Keratinocyte (primary cell): ENCODE data around the gene SIAH2. TPM values are rescaled to one million over a fixed set of nuclear protein-coding genes. Genes with fewer than 3 reads are reported as not detected.

Experiments used
- DNase-seq: peaks from one replicate; pipeline ENCODE4 v3.0.0-alpha.2; 2011; ENCODE audit warnings: low read depth, missing footprints, low spot score
- FAIRE-seq: peaks from 2 replicates; lab custom pipeline; 2011; peaks lifted over from hg19 to GRCh38; lab: Jason Lieb, UNC
- H2AFZ ChIP-seq: 2 replicates; pipeline ENCODE4 v1.6.0; 2012; ENCODE audit warnings: low read length, control low read depth, inconsistent platforms; ENCODE audit not compliant: control insufficient read depth
- H3K27ac ChIP-seq: 2 replicates; pipeline ENCODE4 v1.5.1; 2011; ENCODE audit warnings: low read length; ENCODE audit not compliant: control insufficient read depth, insufficient read depth
- H3K27me3 ChIP-seq: 3 replicates; pipeline ENCODE4 v1.6.0; 2011; ENCODE audit warnings: low read length; ENCODE audit not compliant: control insufficient read depth, insufficient read depth; ENCODE audit errors: extremely low read depth
- H3K36me3 ChIP-seq, 2 experiments: 2 replicates in 1 of 2; 3 replicates in 1 of 2; pipeline ENCODE4 v1.5.1; 2011; ENCODE audit warnings: low read length in 2 of 2, mild to moderate bottlenecking in 1 of 2; ENCODE audit not compliant: control insufficient read depth in 2 of 2, insufficient read depth in 2 of 2; ENCODE audit errors: extremely low read depth in 1 of 2
- H3K4me1 ChIP-seq: 3 replicates; pipeline ENCODE4 v1.5.1; 2011; ENCODE audit warnings: low read length; ENCODE audit not compliant: control insufficient read depth, insufficient read depth; ENCODE audit errors: extremely low read depth
- H3K4me2 ChIP-seq: 3 replicates; pipeline ENCODE4 v1.6.0; 2011; ENCODE audit warnings: low read depth, low read length; ENCODE audit not compliant: control insufficient read depth, insufficient read depth; ENCODE audit errors: extremely low read depth
- H3K4me3 ChIP-seq, 3 experiments: fragments of 200-600 bp in 1 of 3; sonication (generic) in 1 of 3; 2 replicates in 2 of 3; 3 replicates in 1 of 3; pipeline ENCODE4 v1.5.1; 2011 to 2016; ENCODE audit warnings: low read length in 3 of 3, mild to moderate bottlenecking in 3 of 3, control low read depth in 2 of 3, inconsistent platforms in 1 of 3, low read depth in 1 of 3, mixed read lengths in 1 of 3, mixed run types in 1 of 3, moderate library complexity in 1 of 3; ENCODE audit not compliant: control insufficient read depth in 2 of 3, insufficient read depth in 2 of 3; ENCODE audit errors: extremely low read depth in 1 of 3
- H3K79me2 ChIP-seq: 2 replicates; pipeline ENCODE4 v1.6.0; 2012; ENCODE audit warnings: low read length; ENCODE audit not compliant: control insufficient read depth, insufficient read depth
- H3K9ac ChIP-seq: 3 replicates; pipeline ENCODE4 v1.6.0; 2011; ENCODE audit warnings: low read length; ENCODE audit not compliant: control insufficient read depth, insufficient read depth; ENCODE audit errors: extremely low read depth
- H3K9me1 ChIP-seq: 3 replicates; pipeline ENCODE4 v1.6.0; 2011; ENCODE audit warnings: low read length; ENCODE audit not compliant: control insufficient read depth, insufficient read depth; ENCODE audit errors: extremely low read depth
- H3K9me3 ChIP-seq: 2 replicates; pipeline ENCODE4 v1.5.1; 2012; ENCODE audit warnings: low read depth, low read length; ENCODE audit not compliant: control insufficient read depth
- H4K20me1 ChIP-seq: 3 replicates; pipeline ENCODE4 v1.6.0; 2011; ENCODE audit warnings: low read length; ENCODE audit not compliant: control insufficient read depth, insufficient read depth; ENCODE audit errors: extremely low read depth
- EZH2 ChIP-seq: IDR thresholded peaks from one replicate; pipeline ENCODE4 v1.6.1; 2012; ENCODE audit warnings: inconsistent platforms, mild to moderate bottlenecking, low read length, moderate library complexity
- dilution Hi-C: fragments of 300-500 bp; cut with MboI; formaldehyde crosslinking; loops from one replicate; pipeline ENCODE4 v1.7.0; 2020; ENCODE audit warnings: low sequenced_read_pairs; ENCODE audit not compliant: extremely low pct_ligation_motif_present
- polyA minus RNA-seq, 3 experiments: library from RNA; depleted of rRNA, polyadenylated mRNA; stranded (reverse); fragments of >200 nt; gene quantifications; 1 replicate in 1 of 3; 2 replicates in 1 of 3; 3 replicates in 1 of 3; pipeline ENCODE4 v1.2.3, GENCODE V29; 2011
- polyA plus RNA-seq, 5 experiments: library from polyadenylated mRNA; depleted of rRNA in 3 of 5; stranded (reverse) in 3 of 5; stranded (forward) in 1 of 5; unstranded in 1 of 5; fragments of >200 nt; gene quantifications; 1 replicate in 1 of 5; 2 replicates in 3 of 5; 3 replicates in 1 of 5; pipeline versions ENCODE4 v1.2.1 to v1.2.3, GENCODE V29; 2011 to 2012; ENCODE audit warnings: missing spikeins in 2 of 5, low read depth in 1 of 5, low replicate concordance in 1 of 5
- TF ChIP-seq, protein P1 (sequence below), 3 experiments: IDR thresholded peaks in 1 of 3; conservative IDR thresholded peaks in 1 of 3; optimal IDR thresholded peaks in 1 of 3; 2 replicates in 2 of 3; 3 replicates in 1 of 3; pipeline versions ENCODE3 to v1.5.1; 2011; ENCODE audit warnings: low read length in 3 of 3, mild to moderate bottlenecking in 3 of 3, moderate library complexity in 2 of 3, control low read depth in 1 of 3, inconsistent platforms in 1 of 3; ENCODE audit not compliant: insufficient read depth in 2 of 3; ENCODE audit errors: extremely low read depth in 1 of 3

SIAH2 gene, protein sequence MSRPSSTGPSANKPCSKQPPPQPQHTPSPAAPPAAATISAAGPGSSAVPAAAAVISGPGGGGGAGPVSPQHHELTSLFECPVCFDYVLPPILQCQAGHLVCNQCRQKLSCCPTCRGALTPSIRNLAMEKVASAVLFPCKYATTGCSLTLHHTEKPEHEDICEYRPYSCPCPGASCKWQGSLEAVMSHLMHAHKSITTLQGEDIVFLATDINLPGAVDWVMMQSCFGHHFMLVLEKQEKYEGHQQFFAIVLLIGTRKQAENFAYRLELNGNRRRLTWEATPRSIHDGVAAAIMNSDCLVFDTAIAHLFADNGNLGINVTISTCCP
- 32.5 to 65.7 TPM (median 44.8 TPM) in 3 replicates for polyA plus RNA-seq
- 12.0 TPM for polyA plus RNA-seq (2011; ENCODE audit: low read depth)
- polyA plus RNA-seq (2011; cell fraction: cytosol; rRNA removed): 51.5 and 97.0 TPM in 2 replicates
- polyA plus RNA-seq (2011; cell fraction: nucleus; rRNA removed): 42.4 and 77.3 TPM in 2 replicates
- 24.0 and 37.9 TPM in 2 replicates for polyA plus RNA-seq (2012; ENCODE audit: low replicate concordance)
- polyA minus RNA-seq: 80.2 to 214 TPM (median 148 TPM) in 3 replicates
- 47.4 TPM for polyA minus RNA-seq (2011; cell fraction: cytosol; rRNA and poly(A)+ RNA removed)
- polyA minus RNA-seq (2011; cell fraction: nucleus; rRNA and poly(A)+ RNA removed): 24.1 and 25.4 TPM in 2 replicates

DNA sequence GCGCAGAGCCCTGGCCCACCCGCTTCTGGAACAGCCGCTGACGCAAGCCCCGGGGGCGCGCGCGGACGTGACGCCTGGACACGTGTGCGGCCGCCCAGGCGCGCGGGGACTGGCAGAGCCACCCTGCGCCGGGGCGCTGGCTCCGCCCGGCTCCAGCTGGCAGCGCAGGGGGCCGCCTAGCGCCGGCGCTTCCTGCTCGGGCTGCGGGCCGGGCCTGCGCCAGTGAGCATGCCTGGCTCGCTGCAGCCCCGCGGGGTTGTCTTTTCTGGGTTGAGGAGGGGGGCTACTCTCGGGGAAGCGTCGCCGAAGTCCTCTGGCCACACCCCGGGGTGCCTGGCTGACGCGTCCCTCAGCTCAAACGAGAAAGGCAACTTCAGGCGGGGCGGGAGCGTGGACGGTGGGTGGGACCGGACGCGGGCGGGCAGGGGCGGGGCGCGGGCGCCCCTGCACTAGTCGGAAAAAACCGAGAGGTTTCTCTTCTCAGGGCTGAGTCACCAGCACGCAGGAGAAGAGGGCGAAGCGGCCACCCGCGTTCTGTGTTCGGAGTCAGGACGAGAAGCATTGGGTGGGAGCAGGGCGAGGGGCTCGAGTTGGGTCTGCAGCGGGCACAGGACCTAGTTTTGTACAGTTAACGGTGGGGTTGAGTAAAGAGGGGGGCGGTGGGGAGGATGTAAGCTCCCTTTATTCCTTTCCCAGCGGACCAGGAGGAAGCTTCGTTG lies at the start of gene SIAH2:
Gene SIAH2, minus strand, starts transcription at position 48 of the 719 bp plus-strand sequence. CDS start 320 bp downstream, outside the sequence.
- no peak for FAIRE-seq
- Histone ChIP-seq H3K36me3 (peaks cover 2 to 10% of the 10 kb centered on the region in 2 experiments), H3K27ac (peak within 1 kb of the TSS; percentile 90), H3K9me3 (no peaks in the 10 kb centered on the region), H3K9me1 (no peaks in the 10 kb centered on the region), H3K4me3 (peak within 1 kb of the TSS; percentile 84 to 93 (median 85)), H3K27me3 (no peaks in the 10 kb centered on the region), H2AFZ (peak within 1 kb of the TSS; percentile 93), H4K20me1 (peaks cover 2% of the 10 kb centered on the region), H3K4me1 (peaks cover 41% of the 10 kb centered on the region), H3K4me2 (peak within 1 kb of the TSS; percentile 97), H3K79me2 (peaks cover 40% of the 10 kb centered on the region), H3K9ac (peak within 1 kb of the TSS; percentile 98)
- dilution Hi-C loops: no loop called here
- DNase-seq: peak; percentile 60
- no peak for TF ChIP-seq EZH2
- TF ChIP-seq, protein P1, sequence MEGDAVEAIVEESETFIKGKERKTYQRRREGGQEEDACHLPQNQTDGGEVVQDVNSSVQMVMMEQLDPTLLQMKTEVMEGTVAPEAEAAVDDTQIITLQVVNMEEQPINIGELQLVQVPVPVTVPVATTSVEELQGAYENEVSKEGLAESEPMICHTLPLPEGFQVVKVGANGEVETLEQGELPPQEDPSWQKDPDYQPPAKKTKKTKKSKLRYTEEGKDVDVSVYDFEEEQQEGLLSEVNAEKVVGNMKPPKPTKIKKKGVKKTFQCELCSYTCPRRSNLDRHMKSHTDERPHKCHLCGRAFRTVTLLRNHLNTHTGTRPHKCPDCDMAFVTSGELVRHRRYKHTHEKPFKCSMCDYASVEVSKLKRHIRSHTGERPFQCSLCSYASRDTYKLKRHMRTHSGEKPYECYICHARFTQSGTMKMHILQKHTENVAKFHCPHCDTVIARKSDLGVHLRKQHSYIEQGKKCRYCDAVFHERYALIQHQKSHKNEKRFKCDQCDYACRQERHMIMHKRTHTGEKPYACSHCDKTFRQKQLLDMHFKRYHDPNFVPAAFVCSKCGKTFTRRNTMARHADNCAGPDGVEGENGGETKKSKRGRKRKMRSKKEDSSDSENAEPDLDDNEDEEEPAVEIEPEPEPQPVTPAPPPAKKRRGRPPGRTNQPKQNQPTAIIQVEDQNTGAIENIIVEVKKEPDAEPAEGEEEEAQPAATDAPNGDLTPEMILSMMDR (optimal IDR thresholded peaks at IDR 0.05 in 1 of 3, IDR thresholded peaks at IDR 0.05 in 1 of 3, conservative IDR thresholded peaks at IDR 0.05 in 1 of 3; ENCODE audit: extremely low read depth in 1 of 3, insufficient read depth in 2 of 3, low read length in 3 of 3): peak in 1 of 3 experiments; percentile 11

DNA sequence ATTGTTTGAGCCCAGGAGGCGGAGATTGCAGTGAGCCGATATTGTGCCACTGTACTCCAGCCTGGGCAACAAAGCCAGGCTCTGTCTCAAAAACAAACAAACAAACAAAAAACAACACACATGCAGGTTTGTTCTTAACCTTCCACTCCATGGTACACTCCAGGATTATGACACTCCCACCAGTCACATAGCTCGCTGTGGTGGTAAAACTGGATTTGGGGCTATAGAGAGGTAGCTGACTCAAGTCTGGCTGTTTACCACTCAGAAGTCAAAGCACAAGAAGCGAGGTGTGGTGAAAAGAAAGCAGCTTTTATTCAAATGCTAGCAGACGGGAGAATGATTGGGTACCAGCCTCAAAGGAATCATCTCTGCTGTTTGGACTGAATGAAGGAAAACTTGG lies 49.0 kb upstream of the SIAH2 start:
- Histone ChIP-seq H3K4me1 (no peaks in the 10 kb centered on the region), H3K4me2 (no peak overlapping the region), H3K9ac (no peak overlapping the region), H3K36me3 (no peaks in the 10 kb centered on the region), H3K9me1 (no peaks in the 10 kb centered on the region), H3K4me3 (no peak overlapping the region), H3K27ac (no peak overlapping the region), H3K9me3 (no peaks in the 10 kb centered on the region), H3K27me3 (no peaks in the 10 kb centered on the region), H4K20me1 (no peaks in the 10 kb centered on the region), H3K79me2 (no peaks in the 10 kb centered on the region), H2AFZ (no peak overlapping the region)
- no peak for TF ChIP-seq EZH2
- TF ChIP-seq, protein P1 (optimal IDR thresholded peaks at IDR 0.05 in 1 of 3, IDR thresholded peaks at IDR 0.05 in 1 of 3, conservative IDR thresholded peaks at IDR 0.05 in 1 of 3; ENCODE audit: extremely low read depth in 1 of 3, insufficient read depth in 2 of 3, low read length in 3 of 3): no peak
- DNase-seq (no peak), FAIRE-seq (no peak)
- dilution Hi-C loops: no loop called here
